Gastrocnemius medialis (tissue), 4 donors: ENCODE results near the gene IL13. TPM values are rescaled to one million over a fixed set of nuclear protein-coding genes. Genes with fewer than 3 reads are reported as not detected.

Source experiments
- ATAC-seq, 2 donors: fragments of 150-250 bp; one replicate each; pipeline ENCODE4 v1.9.1; 2016
- DNase-seq, 2 donors: peaks; one replicate each; pipeline ENCODE4 v3.0.0-alpha.2; 2019
- H3K27ac ChIP-seq, 4 donors: fragments of 200-600 bp; sonication (generic); 1 replicate in 1 of 4; 2 replicates in 3 of 4; pipeline ENCODE4 v1.5.1; 2016 to 2018; ENCODE audit warnings: mild to moderate bottlenecking in 2 of 4, moderate library complexity in 1 of 4
- H3K27me3 ChIP-seq, 3 donors: fragments of 200-600 bp; sonication (generic) in 2 of 3; 1 replicate in 1 of 3; 2 replicates in 2 of 3; pipeline versions ENCODE4 v1.5.1 to v1.6.0; 2016 to 2019; ENCODE audit warnings: mild to moderate bottlenecking in 1 of 3, moderate library complexity in 1 of 3
- H3K36me3 ChIP-seq, 2 donors: fragments of 200-600 bp; sonication (generic) in 1 of 2; one replicate each; pipeline ENCODE4 v1.5.1; 2017 to 2018
- H3K4me1 ChIP-seq, 2 donors: fragments of 200-600 bp; sonication (generic) in 1 of 2; one replicate each; pipeline ENCODE4 v1.5.1; 2016 to 2017; ENCODE audit warnings: mild to moderate bottlenecking in 2 of 2
- H3K4me3 ChIP-seq, 4 donors: fragments of 200-600 bp; sonication (generic) in 3 of 4; 1 replicate in 1 of 4; 2 replicates in 3 of 4; pipeline ENCODE4 v1.5.1; 2016 to 2019; ENCODE audit warnings: mild to moderate bottlenecking in 2 of 4
- H3K9me3 ChIP-seq, 3 donors: fragments of 200-600 bp; sonication (generic) in 2 of 3; 1 replicate in 1 of 3; 2 replicates in 2 of 3; pipeline ENCODE4 v1.5.1; 2016 to 2019
- POLR2A ChIP-seq, 2 donors: fragments of 450-650 bp; IDR thresholded peaks; one replicate each; pipeline ENCODE4 v1.6.1; 2017; ENCODE audit warnings: antibody characterized with exemption in 2 of 2, mild to moderate bottlenecking in 2 of 2, moderate library complexity in 2 of 2
- in situ Hi-C, 4 donors: fragments of 200-750 bp; cut with MboI; loops; one replicate each; pipeline versions ENCODE4 v1.15.0 to v1.8.0; 2017; ENCODE audit warnings: low sequenced_read_pairs in 4 of 4
- intact Hi-C: fragments of 100-400 bp; cut with DNase I; formaldehyde crosslinking; loops from one replicate; pipeline ENCODE4 v1.15.1; 2023; ENCODE audit warnings: low total_unique reads
- total RNA-seq, 4 donors: library from RNA; depleted of rRNA; stranded (reverse); fragments of >200 nt; gene quantifications; one replicate each; pipeline versions ENCODE4 v1.1.0 to v1.2.3, GENCODE V29; 2016
- TF ChIP-seq, protein P1 (sequence below), 5 experiments: fragments of 450-650 bp in 3 of 5; fragments of 200-600 bp in 2 of 5; sonication (generic) in 2 of 5; IDR thresholded peaks in 4 of 5; conservative IDR thresholded peaks in 1 of 5; 1 replicate in 4 of 5; 2 replicates in 1 of 5; pipeline ENCODE4 v1.5.1; 2016 to 2019; ENCODE audit warnings: antibody characterized with exemption in 5 of 5, mild to moderate bottlenecking in 3 of 5, moderate library complexity in 3 of 5

The IL13 gene
- total RNA-seq, 4 donors from 2014 or later, result not detected

- intact Hi-C loops (no loop called here), in situ Hi-C loops (no loop called here)
- H3K9me3 ChIP-seq, result no peaks in the 10 kb centered on the region
- TF ChIP-seq, protein P1, sequence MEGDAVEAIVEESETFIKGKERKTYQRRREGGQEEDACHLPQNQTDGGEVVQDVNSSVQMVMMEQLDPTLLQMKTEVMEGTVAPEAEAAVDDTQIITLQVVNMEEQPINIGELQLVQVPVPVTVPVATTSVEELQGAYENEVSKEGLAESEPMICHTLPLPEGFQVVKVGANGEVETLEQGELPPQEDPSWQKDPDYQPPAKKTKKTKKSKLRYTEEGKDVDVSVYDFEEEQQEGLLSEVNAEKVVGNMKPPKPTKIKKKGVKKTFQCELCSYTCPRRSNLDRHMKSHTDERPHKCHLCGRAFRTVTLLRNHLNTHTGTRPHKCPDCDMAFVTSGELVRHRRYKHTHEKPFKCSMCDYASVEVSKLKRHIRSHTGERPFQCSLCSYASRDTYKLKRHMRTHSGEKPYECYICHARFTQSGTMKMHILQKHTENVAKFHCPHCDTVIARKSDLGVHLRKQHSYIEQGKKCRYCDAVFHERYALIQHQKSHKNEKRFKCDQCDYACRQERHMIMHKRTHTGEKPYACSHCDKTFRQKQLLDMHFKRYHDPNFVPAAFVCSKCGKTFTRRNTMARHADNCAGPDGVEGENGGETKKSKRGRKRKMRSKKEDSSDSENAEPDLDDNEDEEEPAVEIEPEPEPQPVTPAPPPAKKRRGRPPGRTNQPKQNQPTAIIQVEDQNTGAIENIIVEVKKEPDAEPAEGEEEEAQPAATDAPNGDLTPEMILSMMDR (IDR thresholded peaks at IDR 0.05 in 4 of 5, conservative IDR thresholded peaks at IDR 0.05 in 1 of 5), result no peak
- no peak for TF ChIP-seq POLR2A (IDR thresholded peaks at IDR 0.05)
- ATAC-seq, result no peak
- no peaks in the 10 kb centered on the region for H3K4me1 ChIP-seq
- H3K36me3 ChIP-seq, result no peaks in the 10 kb centered on the region
- H3K4me3 ChIP-seq, result no peak overlapping the region
- H3K27ac ChIP-seq, result no peak overlapping the region
- no peak for DNase-seq
- H3K27me3 ChIP-seq, result no peaks in the 10 kb centered on the region
Observed at GRCh38 chr5:132684922-132685720, 27.1 kb downstream of the IL13 start.

- ATAC-seq (no peak), DNase-seq (no peak)
- intact Hi-C loops, result no loop called here
Observed at GRCh38 chr5:132686193-132686592, 28.2 kb downstream of the IL13 start.

DNA sequence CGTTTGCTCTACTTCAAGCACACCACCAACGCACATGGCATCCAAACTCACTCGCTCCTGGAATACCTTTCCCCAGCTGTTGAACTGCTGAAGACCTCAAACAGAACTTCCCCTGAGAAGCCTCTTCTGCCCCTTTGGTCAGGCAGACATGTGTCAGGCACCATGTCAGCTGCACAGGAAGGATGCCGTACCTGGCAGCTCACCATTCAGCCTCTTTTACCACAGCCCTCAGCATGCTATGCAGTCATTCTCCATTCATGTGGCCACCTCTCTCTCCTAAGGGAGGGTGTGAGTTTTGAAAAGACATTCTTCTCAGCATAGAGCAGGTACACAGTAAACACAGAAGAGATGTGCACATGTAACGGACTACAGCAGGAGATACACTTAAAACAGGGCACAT, 30.0 kb downstream of the IL13 start:
- in situ Hi-C loops, result no loop called here
- H3K27me3 ChIP-seq, result no peaks in the 10 kb centered on the region
- intact Hi-C loops, result no loop called here
- H3K27ac ChIP-seq, result no peak overlapping the region
- H3K4me3 ChIP-seq, result no peak overlapping the region
- TF ChIP-seq POLR2A (IDR thresholded peaks at IDR 0.05), result no peak
- TF ChIP-seq, protein P1 (IDR thresholded peaks at IDR 0.05 in 4 of 5, conservative IDR thresholded peaks at IDR 0.05 in 1 of 5), result no peak
- no peaks in the 10 kb centered on the region for H3K4me1 ChIP-seq
- no peaks in the 10 kb centered on the region for H3K9me3 ChIP-seq
- ATAC-seq (no peak), DNase-seq (no peak)
- H3K36me3 ChIP-seq, result no peaks in the 10 kb centered on the region

More at GRCh38 chr5:132686193-132686592, 28.2 kb downstream of the IL13 start:
- TF ChIP-seq, protein P1 (IDR thresholded peaks at IDR 0.05 in 4 of 5, conservative IDR thresholded peaks at IDR 0.05 in 1 of 5), result no peak
- TF ChIP-seq POLR2A (IDR thresholded peaks at IDR 0.05), result no peak
- no peak overlapping the region for H3K27ac ChIP-seq
- no peaks in the 10 kb centered on the region for H3K9me3 ChIP-seq
- no peak overlapping the region for H3K4me3 ChIP-seq
- H3K27me3 ChIP-seq, result no peaks in the 10 kb centered on the region
- H3K36me3 ChIP-seq, result no peaks in the 10 kb centered on the region
- in situ Hi-C loops, result no loop called here
- no peaks in the 10 kb centered on the region for H3K4me1 ChIP-seq

- DNase-seq (no peak), ATAC-seq (no peak)
- Histone ChIP-seq H3K9me3 (no peaks in the 10 kb centered on the region), H3K27me3 (no peaks in the 10 kb centered on the region), H3K36me3 (no peaks in the 10 kb centered on the region), H3K4me1 (no peaks in the 10 kb centered on the region), H3K27ac (no peak overlapping the region), H3K4me3 (no peak overlapping the region)
- in situ Hi-C loops, result no loop called here
- TF ChIP-seq, protein P1 (IDR thresholded peaks at IDR 0.05 in 4 of 5, conservative IDR thresholded peaks at IDR 0.05 in 1 of 5), result no peak
- TF ChIP-seq POLR2A (IDR thresholded peaks at IDR 0.05), result no peak
- intact Hi-C loops, result no loop called here
Observed at GRCh38 chr5:132688536-132689339, 30.8 kb downstream of the IL13 start.
